Activated naive CD8-positive, alpha-beta T cell (primary cell): Measurements from ENCODE around the gene NKAIN2.
"Not testable (repeated sequence)": the region's sequence is repeated elsewhere in the genome, so short reads cannot be mapped to it uniquely, and the experiment has no call there.

ENCODE experiments used
- H3K27ac Mint-ChIP-seq: one replicate; pipeline ENCODE4 v1.8.0; 2021; ENCODE audit warnings: mixed read lengths
- H3K27me3 Mint-ChIP-seq: one replicate; pipeline ENCODE4 v1.8.0; 2021; ENCODE audit warnings: mixed read lengths
- H3K36me3 Mint-ChIP-seq: one replicate; pipeline ENCODE4 v1.8.0; 2021; ENCODE audit warnings: mixed read lengths
- H3K4me1 Mint-ChIP-seq: one replicate; pipeline ENCODE4 v1.8.0; 2021; ENCODE audit warnings: low read depth, mixed read lengths
- H3K4me3 Mint-ChIP-seq: one replicate; pipeline ENCODE4 v1.8.0; 2021; ENCODE audit warnings: mild to moderate bottlenecking, mixed read lengths
- H3K9me3 Mint-ChIP-seq: one replicate; pipeline ENCODE4 v1.8.0; 2021; ENCODE audit warnings: low read depth, mixed read lengths

The NKAIN2 gene

DNA sequence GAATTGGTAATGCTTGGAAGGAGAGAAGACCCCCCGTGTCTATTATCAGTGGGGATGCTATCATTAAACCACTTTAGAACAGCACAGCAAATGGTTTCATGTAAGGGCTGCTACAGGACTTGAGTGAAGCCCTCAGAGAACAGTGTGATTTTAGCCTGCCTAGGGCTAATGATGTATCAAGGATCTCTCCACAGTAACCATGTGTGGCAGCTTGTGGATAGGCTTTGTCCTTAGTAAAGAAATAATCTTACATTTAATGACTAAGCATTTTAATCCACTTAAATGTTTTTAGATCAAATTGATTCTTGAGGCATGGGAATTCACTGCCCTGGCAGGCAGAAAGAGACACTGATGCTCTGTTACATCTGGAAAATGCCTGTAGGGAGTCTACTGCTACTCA is 495.1 kb downstream of the NKAIN2 start:
- no peak overlapping the region for H3K27ac Mint-ChIP-seq
- H3K4me3 Mint-ChIP-seq, result no peak overlapping the region
- H3K9me3 Mint-ChIP-seq, result peaks cover 9% of the 10 kb centered on the region
- H3K36me3 Mint-ChIP-seq, result no peaks in the 10 kb centered on the region
- H3K4me1 Mint-ChIP-seq, result no peaks in the 10 kb centered on the region
- H3K27me3 Mint-ChIP-seq, result no peaks in the 10 kb centered on the region

DNA sequence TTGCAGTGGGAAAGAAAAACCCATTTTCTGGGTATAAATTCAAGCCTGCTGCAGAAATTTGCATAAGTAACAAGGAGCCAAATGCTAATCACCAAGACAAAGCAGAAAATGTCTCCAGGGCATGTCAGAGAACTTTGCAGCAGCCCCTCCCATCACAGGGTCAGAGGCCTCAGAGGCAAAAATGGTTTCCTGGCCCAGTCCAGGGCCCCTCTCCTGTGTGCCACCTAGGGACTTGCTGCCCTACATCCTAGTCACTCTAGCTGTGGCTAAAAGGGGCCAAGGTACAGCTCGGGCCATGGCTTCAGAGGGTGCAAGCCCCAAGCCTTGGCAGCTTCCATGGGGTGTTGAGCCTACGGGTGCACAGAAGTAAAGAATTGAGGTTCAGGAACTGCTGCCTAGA is 497.2 kb downstream of the NKAIN2 start:
- not testable (repeated sequence) for H3K27me3 Mint-ChIP-seq, H3K4me3 Mint-ChIP-seq, H3K9me3 Mint-ChIP-seq, H3K27ac Mint-ChIP-seq, H3K4me1 Mint-ChIP-seq, H3K36me3 Mint-ChIP-seq

DNA sequence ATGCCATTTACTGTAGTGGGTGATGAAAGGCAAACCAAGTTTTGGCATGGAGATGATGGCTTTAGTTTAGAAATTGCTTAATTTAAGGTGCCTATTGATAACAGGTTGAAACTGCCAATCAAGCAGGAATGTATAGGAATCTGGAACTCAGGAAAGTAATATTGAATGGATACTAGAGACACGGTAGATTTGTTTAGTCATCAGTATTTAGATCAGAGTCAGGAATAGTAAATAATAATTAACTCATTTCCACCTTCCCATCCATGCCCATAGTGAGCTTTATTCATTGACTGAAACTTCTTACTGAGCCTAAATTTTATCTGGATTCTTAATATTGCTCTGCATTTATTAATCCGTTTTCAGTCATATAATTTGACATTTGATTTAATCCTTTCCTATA is 500.3 kb downstream of the NKAIN2 start:
- H3K27me3 Mint-ChIP-seq, result no peaks in the 10 kb centered on the region
- peaks cover 4% of the 10 kb centered on the region for H3K9me3 Mint-ChIP-seq
- no peaks in the 10 kb centered on the region for H3K36me3 Mint-ChIP-seq
- H3K27ac Mint-ChIP-seq, result no peak overlapping the region
- no peaks in the 10 kb centered on the region for H3K4me1 Mint-ChIP-seq
- H3K4me3 Mint-ChIP-seq, result no peak overlapping the region

DNA sequence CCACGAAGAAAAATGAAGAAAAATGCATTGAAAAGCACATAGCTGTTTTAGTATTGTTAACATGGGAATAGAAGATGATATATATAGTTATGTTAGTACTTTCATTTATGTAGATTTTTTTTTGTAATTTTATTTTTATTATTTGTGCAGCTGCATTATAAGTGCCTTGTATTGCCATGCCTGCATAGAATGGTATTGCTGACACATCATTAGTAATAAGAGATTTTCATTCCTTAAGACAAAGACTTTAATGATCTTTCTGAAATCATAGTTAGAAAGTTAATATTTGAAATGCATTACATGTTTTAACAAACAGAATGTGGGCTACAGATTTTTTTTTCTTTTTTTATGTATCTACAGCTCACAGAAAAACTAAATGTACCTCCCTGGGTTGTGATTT is 506.5 kb downstream of the NKAIN2 start:
- Mint-ChIP-seq H3K27me3 (no peaks in the 10 kb centered on the region), H3K4me3 (no peak overlapping the region), H3K27ac (no peak overlapping the region), H3K9me3 (no peaks in the 10 kb centered on the region), H3K36me3 (no peaks in the 10 kb centered on the region), H3K4me1 (no peaks in the 10 kb centered on the region)

DNA sequence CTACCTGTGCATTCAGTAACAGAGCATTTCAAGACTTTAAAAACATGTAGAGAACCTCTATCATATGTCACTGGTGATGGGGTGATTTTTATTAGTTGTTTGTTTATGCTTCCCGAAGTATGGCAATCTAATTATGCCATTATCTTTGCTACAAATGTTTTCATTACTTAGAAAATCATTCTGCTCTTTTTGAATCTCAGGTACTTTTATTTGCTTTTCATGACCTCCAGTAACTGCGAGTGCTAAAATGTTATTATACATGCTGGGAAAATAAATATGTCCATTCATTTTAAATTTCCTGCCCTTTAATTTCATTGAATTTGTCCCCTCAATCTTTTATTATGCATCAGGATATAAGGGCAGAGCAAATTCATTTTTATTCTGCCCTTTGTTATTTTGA is 515.7 kb downstream of the NKAIN2 start:
- Mint-ChIP-seq H3K27me3 (no peaks in the 10 kb centered on the region), H3K27ac (no peak overlapping the region), H3K4me1 (no peaks in the 10 kb centered on the region), H3K4me3 (no peak overlapping the region), H3K9me3 (no peaks in the 10 kb centered on the region), H3K36me3 (no peaks in the 10 kb centered on the region)

DNA sequence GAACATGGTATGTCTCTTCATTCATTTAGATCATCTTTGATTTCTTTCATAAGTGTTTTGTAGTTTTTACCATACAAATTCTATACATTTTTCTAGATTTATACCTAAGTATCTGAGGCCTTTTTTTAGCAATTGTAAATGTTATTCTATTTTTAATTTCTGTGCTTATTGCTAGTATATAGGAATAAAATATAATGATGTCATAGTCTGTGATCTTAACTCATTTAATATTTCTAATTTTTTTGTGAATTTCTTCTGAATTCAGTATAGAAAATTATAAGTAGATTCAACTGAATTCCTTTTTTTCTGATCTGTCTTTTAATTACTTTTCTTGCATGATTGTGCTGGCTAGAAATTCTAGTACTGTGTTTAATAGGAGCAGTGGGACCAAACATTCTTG is 520.6 kb downstream of the NKAIN2 start:
- no peak overlapping the region for H3K4me3 Mint-ChIP-seq
- H3K27ac Mint-ChIP-seq, result no peak overlapping the region
- H3K27me3 Mint-ChIP-seq, result no peaks in the 10 kb centered on the region
- H3K9me3 Mint-ChIP-seq, result no peaks in the 10 kb centered on the region
- no peaks in the 10 kb centered on the region for H3K36me3 Mint-ChIP-seq
- H3K4me1 Mint-ChIP-seq, result no peaks in the 10 kb centered on the region

DNA sequence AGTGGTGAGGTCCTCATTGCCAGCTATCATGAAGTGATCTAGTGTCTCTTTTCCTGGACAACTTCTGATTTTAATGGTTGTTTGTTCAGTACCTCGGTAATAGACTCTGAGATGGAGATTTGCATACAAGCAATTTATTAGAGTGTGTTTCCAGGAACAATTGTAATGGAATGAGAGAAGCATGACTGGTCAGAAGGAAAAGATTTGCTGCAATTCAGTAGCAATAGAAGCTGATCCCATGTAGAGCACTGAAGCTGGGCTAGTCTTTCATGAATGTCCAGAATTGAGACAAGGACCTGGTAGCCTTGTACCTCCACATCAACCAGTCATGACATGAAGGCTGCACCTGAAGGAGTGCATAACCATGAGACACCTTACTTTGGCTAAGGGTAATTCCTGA is 526.5 kb downstream of the NKAIN2 start:
- Mint-ChIP-seq H3K4me3 (no peak overlapping the region), H3K27ac (no peak overlapping the region), H3K36me3 (no peaks in the 10 kb centered on the region), H3K27me3 (no peaks in the 10 kb centered on the region), H3K4me1 (no peaks in the 10 kb centered on the region), H3K9me3 (no peaks in the 10 kb centered on the region)

DNA sequence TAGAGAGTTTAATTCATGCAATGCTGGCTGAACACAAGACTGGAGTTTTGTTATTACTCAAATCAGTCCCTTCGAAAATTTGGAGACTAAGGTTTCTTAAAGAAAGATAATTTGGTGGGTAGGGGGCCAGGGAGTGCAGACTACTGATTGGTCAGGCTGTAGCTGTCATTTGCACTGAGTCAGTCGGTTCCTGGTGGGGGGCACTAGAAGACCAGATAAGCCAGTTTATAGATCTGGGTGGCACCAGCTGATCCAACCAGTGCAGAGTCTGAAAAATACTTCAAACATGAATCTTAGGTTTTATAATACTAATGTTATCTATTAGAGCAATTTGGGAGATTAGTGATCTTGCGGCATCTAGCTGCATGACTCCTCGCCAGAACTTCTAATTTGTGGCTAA is 530.7 kb downstream of the NKAIN2 start:
- no peaks in the 10 kb centered on the region for H3K36me3 Mint-ChIP-seq
- no peaks in the 10 kb centered on the region for H3K4me1 Mint-ChIP-seq
- no peaks in the 10 kb centered on the region for H3K9me3 Mint-ChIP-seq
- no peaks in the 10 kb centered on the region for H3K27me3 Mint-ChIP-seq
- no peak overlapping the region for H3K4me3 Mint-ChIP-seq
- H3K27ac Mint-ChIP-seq, result no peak overlapping the region

DNA sequence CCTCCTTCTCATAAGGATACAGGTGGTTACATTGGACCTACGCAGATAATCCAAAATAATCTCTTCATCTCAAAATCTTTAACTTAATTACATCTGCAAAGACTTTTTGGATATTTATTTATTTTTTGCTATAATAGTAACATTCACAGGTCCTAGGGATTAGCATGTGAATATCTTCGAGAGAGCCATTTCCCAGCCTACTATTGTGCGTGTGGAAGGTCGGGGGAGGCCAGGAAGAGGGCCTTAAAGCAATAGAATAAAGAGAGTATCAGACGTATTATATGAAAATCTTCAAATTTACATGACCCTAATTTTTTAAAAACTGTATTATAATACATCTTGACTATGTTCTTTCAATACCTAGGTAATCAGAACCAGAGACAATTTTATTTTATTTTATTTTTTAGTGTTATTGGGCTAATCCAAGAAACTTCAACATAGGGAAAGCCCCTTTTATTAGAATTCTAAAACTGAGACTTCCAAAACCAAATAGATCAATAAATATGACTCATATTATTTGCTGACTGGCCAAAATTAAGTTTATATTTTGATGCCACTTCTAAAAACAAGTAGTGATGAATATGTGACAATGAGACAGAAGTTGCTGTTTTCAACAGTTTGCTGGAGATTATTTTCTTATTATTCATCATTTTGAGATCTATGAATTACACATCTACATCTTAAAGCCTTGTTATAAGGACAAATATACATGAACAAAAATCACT is 536.1 kb downstream of the NKAIN2 start:
- H3K27ac Mint-ChIP-seq, result no peak overlapping the region
- H3K36me3 Mint-ChIP-seq, result no peaks in the 10 kb centered on the region
- H3K9me3 Mint-ChIP-seq, result no peaks in the 10 kb centered on the region
- no peaks in the 10 kb centered on the region for H3K27me3 Mint-ChIP-seq
- no peaks in the 10 kb centered on the region for H3K4me1 Mint-ChIP-seq
- H3K4me3 Mint-ChIP-seq, result no peak overlapping the region

DNA sequence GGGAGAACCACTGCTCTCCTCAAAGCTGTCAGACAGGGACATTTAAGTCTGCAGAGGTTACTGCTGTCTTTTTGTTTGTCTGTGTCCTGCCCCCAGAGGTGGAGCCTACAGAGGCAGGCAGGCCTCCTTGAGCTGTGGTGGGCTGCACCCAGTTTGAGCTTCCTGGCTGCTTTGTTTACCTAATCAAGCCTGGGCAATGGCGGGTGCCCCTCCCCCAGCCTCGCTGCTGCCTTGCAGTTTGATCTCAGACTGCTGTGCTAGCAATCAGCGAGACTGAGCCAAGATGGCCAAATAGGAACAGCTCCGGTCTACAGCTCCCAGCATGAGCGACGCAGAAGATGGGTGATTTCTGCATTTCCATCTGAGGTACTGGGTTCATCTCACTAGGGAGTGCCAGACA is 544.7 kb downstream of the NKAIN2 start:
- not testable (repeated sequence) for H3K4me1 Mint-ChIP-seq, H3K27me3 Mint-ChIP-seq, H3K4me3 Mint-ChIP-seq, H3K27ac Mint-ChIP-seq, H3K36me3 Mint-ChIP-seq, H3K9me3 Mint-ChIP-seq

DNA sequence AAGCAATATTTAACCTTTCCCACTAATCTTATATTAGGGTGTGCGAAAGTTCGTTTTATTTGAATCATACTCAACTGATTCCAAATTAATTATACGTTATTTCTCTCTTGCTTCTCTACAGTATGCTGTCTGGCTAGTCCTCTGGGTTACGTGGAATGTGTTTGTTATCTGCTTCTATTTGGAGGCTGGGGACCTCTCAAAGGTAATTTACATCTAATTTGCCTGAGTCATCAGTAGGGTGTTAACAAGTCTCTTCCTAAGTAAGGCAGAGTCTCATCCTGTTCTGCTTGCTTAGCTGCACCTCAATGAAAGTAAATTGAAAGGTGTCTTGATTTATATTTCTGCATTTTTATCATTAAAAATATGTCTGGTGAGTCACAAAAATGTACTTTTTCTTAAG is 551.5 kb downstream of the NKAIN2 start:
- no peaks in the 10 kb centered on the region for H3K4me1 Mint-ChIP-seq
- H3K9me3 Mint-ChIP-seq, result peaks cover 4% of the 10 kb centered on the region
- no peaks in the 10 kb centered on the region for H3K36me3 Mint-ChIP-seq
- H3K4me3 Mint-ChIP-seq, result no peak overlapping the region
- no peaks in the 10 kb centered on the region for H3K27me3 Mint-ChIP-seq
- H3K27ac Mint-ChIP-seq, result no peak overlapping the region

DNA sequence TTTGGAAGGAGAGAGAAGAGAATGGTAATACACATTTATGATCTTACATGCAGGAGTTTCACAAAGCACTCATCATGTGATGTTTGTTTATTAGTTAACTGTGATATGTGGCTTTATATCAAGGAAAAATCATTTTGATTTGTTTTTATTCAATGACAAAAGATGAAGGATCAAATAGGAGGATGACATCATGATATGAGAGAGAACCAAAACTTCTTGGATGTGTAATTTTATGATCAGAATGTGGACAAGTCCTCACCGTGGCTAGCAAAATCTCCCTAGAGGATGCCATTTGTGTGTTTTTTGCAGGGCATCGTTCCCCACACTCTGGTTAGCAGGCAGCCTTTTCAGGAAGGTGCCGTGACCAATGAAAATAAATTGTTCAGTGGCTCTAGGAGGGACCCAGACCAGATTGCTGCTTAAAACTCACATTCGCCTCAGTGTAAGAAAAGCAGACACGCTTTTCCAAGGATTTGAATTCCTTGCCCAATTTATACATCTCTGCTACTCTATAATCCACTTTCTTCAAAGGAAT is 552.7 kb downstream of the NKAIN2 start:
- Mint-ChIP-seq H3K36me3 (no peaks in the 10 kb centered on the region), H3K27ac (no peak overlapping the region), H3K4me1 (no peaks in the 10 kb centered on the region), H3K9me3 (peaks cover 4% of the 10 kb centered on the region), H3K4me3 (no peak overlapping the region), H3K27me3 (no peaks in the 10 kb centered on the region)

DNA sequence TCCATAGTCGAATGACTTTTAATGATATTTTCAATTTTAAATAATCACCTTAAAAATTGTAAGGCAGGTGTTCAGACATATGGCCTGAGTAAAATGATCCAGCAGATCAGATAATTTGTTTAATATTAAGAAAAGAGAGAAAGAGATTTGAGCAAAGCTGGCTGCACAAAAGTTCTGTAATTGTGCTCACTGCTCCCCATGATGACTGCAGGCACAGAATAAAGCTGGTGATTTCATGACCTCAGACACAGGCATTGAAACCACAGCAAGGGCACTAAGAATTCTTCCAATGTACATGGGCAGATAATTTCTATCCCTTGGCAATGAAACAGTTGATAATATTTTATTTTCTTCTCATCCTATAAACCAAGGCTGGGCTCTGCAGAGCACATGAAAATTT is 553.1 kb downstream of the NKAIN2 start:
- peaks cover 4% of the 10 kb centered on the region for H3K9me3 Mint-ChIP-seq
- H3K36me3 Mint-ChIP-seq, result no peaks in the 10 kb centered on the region
- H3K4me3 Mint-ChIP-seq, result no peak overlapping the region
- no peaks in the 10 kb centered on the region for H3K27me3 Mint-ChIP-seq
- H3K4me1 Mint-ChIP-seq, result no peaks in the 10 kb centered on the region
- H3K27ac Mint-ChIP-seq, result no peak overlapping the region

DNA sequence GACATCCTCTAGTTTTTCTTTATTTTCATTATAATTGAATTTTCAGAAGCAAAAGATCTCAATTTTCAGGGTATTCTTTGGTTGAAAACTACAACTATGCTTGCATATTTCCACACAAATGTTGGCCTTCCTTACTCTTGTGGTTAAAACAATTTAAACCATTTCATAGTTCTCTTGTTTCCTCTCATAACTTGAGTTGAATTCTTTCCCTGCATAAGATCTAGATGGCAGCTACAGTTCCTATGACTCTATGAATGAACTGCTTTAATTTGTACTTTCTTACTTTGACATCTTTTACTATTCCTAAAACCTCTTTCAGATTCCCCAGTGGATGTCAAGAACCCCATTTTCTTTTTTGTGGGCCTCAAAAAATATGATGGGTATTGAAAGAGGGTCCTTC is 564.5 kb downstream of the NKAIN2 start:
- H3K27ac Mint-ChIP-seq, result no peak overlapping the region
- peaks cover 4% of the 10 kb centered on the region for H3K9me3 Mint-ChIP-seq
- H3K4me1 Mint-ChIP-seq, result no peaks in the 10 kb centered on the region
- H3K4me3 Mint-ChIP-seq, result no peak overlapping the region
- no peaks in the 10 kb centered on the region for H3K27me3 Mint-ChIP-seq
- no peaks in the 10 kb centered on the region for H3K36me3 Mint-ChIP-seq

DNA sequence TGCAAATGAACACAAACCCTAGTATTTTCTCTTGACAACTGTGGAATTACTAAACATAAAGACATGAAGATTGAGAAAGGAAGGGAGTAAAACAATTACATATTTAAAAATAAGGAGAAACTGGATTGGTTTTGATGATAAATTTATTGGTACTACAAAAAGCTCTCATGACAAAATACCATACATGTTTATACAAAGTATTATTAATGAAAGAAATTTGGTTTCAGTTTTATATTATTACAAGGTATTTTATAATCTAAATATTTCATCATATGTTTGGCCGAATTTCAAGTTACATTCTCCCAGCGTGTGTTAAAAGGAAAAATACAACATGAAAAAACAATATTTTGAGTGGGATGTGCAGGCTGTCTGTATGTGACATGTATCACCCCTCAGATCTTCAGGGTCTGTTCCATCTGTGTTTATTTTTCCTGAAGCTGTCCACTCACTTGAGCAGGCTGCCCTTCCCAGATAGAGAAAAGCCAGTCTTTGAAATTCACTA is 568.4 kb downstream of the NKAIN2 start:
- no peak overlapping the region for H3K27ac Mint-ChIP-seq
- no peaks in the 10 kb centered on the region for H3K27me3 Mint-ChIP-seq
- H3K4me3 Mint-ChIP-seq, result no peak overlapping the region
- no peaks in the 10 kb centered on the region for H3K36me3 Mint-ChIP-seq
- no peaks in the 10 kb centered on the region for H3K4me1 Mint-ChIP-seq
- H3K9me3 Mint-ChIP-seq, result no peaks in the 10 kb centered on the region

DNA sequence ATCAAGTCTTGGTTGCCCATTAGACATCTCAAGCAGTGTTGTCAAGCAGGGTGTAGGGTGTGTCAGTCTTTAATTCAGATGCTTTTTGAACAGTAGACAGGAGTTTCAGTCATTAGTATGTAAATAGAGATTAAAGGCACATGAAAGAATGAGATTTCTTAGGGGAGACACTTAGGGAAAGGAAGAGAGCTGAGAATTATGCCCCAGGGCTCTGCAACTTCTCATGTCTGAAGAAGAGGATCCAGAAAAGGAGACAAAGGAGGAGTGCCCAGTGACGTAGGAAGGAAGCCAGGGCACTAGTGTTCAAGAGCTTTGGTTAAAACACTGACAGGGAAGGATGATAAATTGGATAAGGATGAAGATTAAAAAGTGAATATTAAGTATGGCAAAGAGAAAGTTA is 569.7 kb downstream of the NKAIN2 start:
- H3K4me3 Mint-ChIP-seq, result no peak overlapping the region
- H3K4me1 Mint-ChIP-seq, result no peaks in the 10 kb centered on the region
- H3K27me3 Mint-ChIP-seq, result no peaks in the 10 kb centered on the region
- no peaks in the 10 kb centered on the region for H3K9me3 Mint-ChIP-seq
- H3K27ac Mint-ChIP-seq, result no peak overlapping the region
- no peaks in the 10 kb centered on the region for H3K36me3 Mint-ChIP-seq
